PC-3 (cell line): ENCODE results near the gene EFCAB12. TPM values are rescaled to one million over a fixed set of nuclear protein-coding genes. Genes with fewer than 3 reads are reported as not detected.

Experiments used
- ATAC-seq: fragments of 200-7000 bp; cut with Tn5 transposase; 2 replicates; pipeline ENCODE4 v1.9.1; 2020; ENCODE audit warnings: mild to moderate bottlenecking, moderate library complexity
- BruUV-seq: library from RNA; stranded (reverse); fragments of 400-500 nt; replicated peaks from 2 replicates; lab custom pipeline; 2021; lab: Mats Ljungman, UMichigan
- CTCF ChIA-PET: fragments of 300-600 bp; sonication (Branson Sonifier 250); formaldehyde crosslinking; loops from one replicate; lab custom pipeline; 2022; ENCODE audit warnings: antibody characterized with exemption; lab: Charles Lee
- POLR2A ChIA-PET: fragments of 300-600 bp; sonication (Branson Sonifier 250); formaldehyde crosslinking; loops from one replicate; lab custom pipeline; 2022; ENCODE audit warnings: antibody characterized with exemption; ENCODE audit not compliant: unreplicated experiment; lab: Charles Lee
- DNase-seq: peaks from one replicate; pipeline ENCODE4 v3.0.0-alpha.2; 2015
- H2AFZ ChIP-seq: fragments of 300-600 bp; sonication (generic); 2 replicates; pipeline ENCODE4 v1.6.0; 2016; ENCODE audit warnings: antibody characterized with exemption, low read length
- H3F3A ChIP-seq: fragments of 300-600 bp; sonication (generic); one replicate; pipeline ENCODE4 v1.6.0; 2017; ENCODE audit warnings: antibody characterized with exemption, low read length, control low read depth, mild to moderate bottlenecking; ENCODE audit not compliant: unreplicated experiment
- H3K27ac ChIP-seq: fragments of 300-600 bp; sonication (generic); 2 replicates; pipeline ENCODE4 v1.5.1; 2016; ENCODE audit warnings: mild to moderate bottlenecking, low read length
- H3K27me3 ChIP-seq: fragments of 300-600 bp; sonication (generic); 2 replicates; pipeline ENCODE4 v1.6.1; 2016; ENCODE audit warnings: low read length, mixed read lengths
- H3K36me3 ChIP-seq: fragments of 300-600 bp; sonication (generic); 2 replicates; pipeline ENCODE4 v1.6.1; 2016; ENCODE audit warnings: low read depth, mixed run types, low read length, mixed read lengths
- H3K4me1 ChIP-seq: fragments of 300-600 bp; sonication (generic); 2 replicates; pipeline ENCODE4 v1.5.1; 2016; ENCODE audit warnings: low read length; ENCODE audit not compliant: insufficient read depth
- H3K4me2 ChIP-seq: fragments of 300-600 bp; sonication (generic); 2 replicates; pipeline ENCODE4 v1.6.0; 2016; ENCODE audit warnings: low read length
- H3K4me3 ChIP-seq: fragments of 300-600 bp; sonication (generic); 2 replicates; pipeline ENCODE4 v1.5.1; 2016; ENCODE audit warnings: mild to moderate bottlenecking, low read length, mixed read lengths
- H3K79me2 ChIP-seq: fragments of 300-600 bp; sonication (generic); 2 replicates; pipeline ENCODE4 v1.6.1; 2017; ENCODE audit warnings: low read length, mixed read lengths
- H3K9ac ChIP-seq: fragments of 300-600 bp; sonication (generic); 2 replicates; pipeline ENCODE4 v1.6.0; 2016; ENCODE audit warnings: mild to moderate bottlenecking, low read length
- H3K9me2 ChIP-seq: fragments of 300-600 bp; sonication (generic); replicated peaks from 2 replicates; pipeline ENCODE4 v1.6.1; 2016; ENCODE audit warnings: mixed run types, low read length, mixed read lengths
- H3K9me3 ChIP-seq: fragments of 300-600 bp; sonication (generic); 2 replicates; pipeline ENCODE4 v1.6.1; 2016; ENCODE audit warnings: low read length, mixed read lengths
- H4K20me1 ChIP-seq: fragments of 300-600 bp; sonication (generic); 2 replicates; pipeline ENCODE4 v1.6.1; 2016; ENCODE audit warnings: low read length, mixed read lengths
- EZH2 ChIP-seq: fragments of 300-600 bp; sonication (generic); IDR thresholded peaks from one replicate; pipeline ENCODE4 v1.6.1; 2017; ENCODE audit warnings: antibody characterized with exemption, mild to moderate bottlenecking, low read length; ENCODE audit not compliant: unreplicated experiment
- EZH2phosphoT487 ChIP-seq: fragments of 300-600 bp; sonication (generic); IDR thresholded peaks from 2 replicates; pipeline ENCODE4 v1.6.1; 2018; ENCODE audit warnings: mild to moderate bottlenecking, antibody characterized with exemption, low read length, borderline replicate concordance
- intact Hi-C: fragments of 100-400 bp; cut with micrococcal nuclease; formaldehyde crosslinking; loops from 2 replicates; pipeline ENCODE4 v1.9.0; 2023
- total RNA-seq: library from RNA; depleted of rRNA; stranded (reverse); fragments of >200 nt; gene quantifications from 2 replicates; pipeline ENCODE4 v1.2.3, GENCODE V29; 2014
- TF ChIP-seq, protein P1 (sequence below): fragments of 300-600 bp; sonication (generic); conservative IDR thresholded peaks from 2 replicates; pipeline ENCODE4 v1.5.1; 2017; ENCODE audit warnings: antibody characterized with exemption, low read depth, mild to moderate bottlenecking, low read length

EFCAB12 gene
- total RNA-seq, 1 experiment from 2014 or later = 0.04 TPM

DNA sequence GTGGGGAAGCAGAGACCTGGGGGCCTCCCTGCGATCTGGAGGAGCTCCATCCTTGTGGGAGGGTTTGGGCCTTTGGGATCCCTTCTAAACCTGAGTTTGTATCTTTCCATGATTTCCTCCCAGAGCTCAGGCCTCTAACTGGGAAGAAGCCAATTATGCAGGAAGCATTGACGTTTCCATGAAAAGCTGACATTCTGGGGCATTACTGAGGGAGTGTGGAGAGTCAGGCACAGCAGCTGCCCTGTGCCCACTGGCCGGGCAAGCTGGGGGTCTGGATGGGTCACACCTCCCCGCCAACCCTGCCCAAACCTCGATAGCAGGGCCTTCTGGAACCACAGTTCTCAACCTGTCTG lies 74.9 kb downstream of the EFCAB12 start:
- Histone ChIP-seq H2AFZ (no peak overlapping the region), H3K9me2 (no peaks in the 10 kb centered on the region), H3K9me3 (no peaks in the 10 kb centered on the region), H3K27ac (no peak overlapping the region), H3K27me3 (no peaks in the 10 kb centered on the region), H3F3A (no peaks in the 10 kb centered on the region), H4K20me1 (no peaks in the 10 kb centered on the region), H3K9ac (no peak overlapping the region), H3K4me2 (no peak overlapping the region), H3K4me1 (no peaks in the 10 kb centered on the region), H3K79me2 (no peaks in the 10 kb centered on the region), H3K4me3 (no peak overlapping the region), H3K36me3 (no peaks in the 10 kb centered on the region)
- ATAC-seq = no peak
- ChIA-PET POLR2A (no interaction called here), CTCF (no interaction called here)
- TF ChIP-seq, protein P1, sequence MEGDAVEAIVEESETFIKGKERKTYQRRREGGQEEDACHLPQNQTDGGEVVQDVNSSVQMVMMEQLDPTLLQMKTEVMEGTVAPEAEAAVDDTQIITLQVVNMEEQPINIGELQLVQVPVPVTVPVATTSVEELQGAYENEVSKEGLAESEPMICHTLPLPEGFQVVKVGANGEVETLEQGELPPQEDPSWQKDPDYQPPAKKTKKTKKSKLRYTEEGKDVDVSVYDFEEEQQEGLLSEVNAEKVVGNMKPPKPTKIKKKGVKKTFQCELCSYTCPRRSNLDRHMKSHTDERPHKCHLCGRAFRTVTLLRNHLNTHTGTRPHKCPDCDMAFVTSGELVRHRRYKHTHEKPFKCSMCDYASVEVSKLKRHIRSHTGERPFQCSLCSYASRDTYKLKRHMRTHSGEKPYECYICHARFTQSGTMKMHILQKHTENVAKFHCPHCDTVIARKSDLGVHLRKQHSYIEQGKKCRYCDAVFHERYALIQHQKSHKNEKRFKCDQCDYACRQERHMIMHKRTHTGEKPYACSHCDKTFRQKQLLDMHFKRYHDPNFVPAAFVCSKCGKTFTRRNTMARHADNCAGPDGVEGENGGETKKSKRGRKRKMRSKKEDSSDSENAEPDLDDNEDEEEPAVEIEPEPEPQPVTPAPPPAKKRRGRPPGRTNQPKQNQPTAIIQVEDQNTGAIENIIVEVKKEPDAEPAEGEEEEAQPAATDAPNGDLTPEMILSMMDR = no peak
- TF ChIP-seq EZH2phosphoT487 (no peak), EZH2 (no peak)
- no peak for DNase-seq
- no TSS peak for BruUV-seq
- intact Hi-C loops = no loop called here

DNA sequence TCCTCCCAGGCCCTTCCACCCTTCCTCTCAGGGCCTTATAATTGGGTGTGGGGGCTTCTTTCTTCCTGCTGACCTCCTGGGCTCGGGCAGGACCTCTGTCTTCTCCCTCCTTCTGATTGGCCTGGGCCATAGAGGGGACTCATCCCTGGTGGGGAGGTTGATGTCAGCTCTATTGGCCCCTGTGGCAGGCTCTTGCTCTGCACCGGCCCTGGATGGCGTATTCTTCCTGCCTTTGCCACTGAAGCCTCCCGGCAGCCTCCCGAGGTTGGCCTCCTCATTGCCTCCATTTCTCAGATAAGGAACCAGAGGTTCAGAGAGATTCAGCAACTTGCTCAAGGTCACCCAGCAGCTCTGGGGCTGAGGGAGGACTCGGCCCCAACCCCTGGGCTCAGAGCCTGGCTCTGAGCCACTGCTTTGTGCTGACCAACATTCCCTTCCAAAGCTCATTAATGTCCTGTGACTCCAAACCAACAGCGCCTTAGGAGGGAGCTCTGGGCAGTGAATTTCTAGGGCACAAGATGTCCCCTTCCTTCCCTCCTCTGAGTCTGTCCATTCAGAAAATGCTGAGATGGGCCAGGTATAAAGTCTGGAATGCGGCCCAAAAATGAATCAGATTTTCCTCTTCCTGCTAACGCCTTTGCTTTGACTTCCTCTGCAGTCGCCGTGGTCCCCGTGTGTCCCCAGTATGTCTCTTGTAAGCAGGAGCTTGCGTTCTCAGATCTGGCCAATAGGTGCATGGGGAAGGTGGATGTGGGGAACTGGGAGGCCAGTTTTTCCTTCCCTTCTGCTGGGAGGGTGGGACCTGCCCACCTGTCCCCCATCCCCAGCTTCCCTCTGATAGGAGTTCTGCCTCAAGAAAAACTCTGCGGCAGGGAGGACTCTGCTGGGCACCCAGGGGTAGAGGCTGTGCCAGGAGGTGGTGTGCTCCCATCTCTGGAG lies 75.5 kb downstream of the EFCAB12 start:
- H3K4me3 ChIP-seq = no peak overlapping the region
- H3K9me3 ChIP-seq = no peaks in the 10 kb centered on the region
- no peaks in the 10 kb centered on the region for H3K4me1 ChIP-seq
- no peaks in the 10 kb centered on the region for H4K20me1 ChIP-seq
- no peak overlapping the region for H2AFZ ChIP-seq
- DNase-seq (peak; percentile 51), ATAC-seq (peak; percentile 31)
- no TSS peak for BruUV-seq
- no peak overlapping the region for H3K9ac ChIP-seq
- H3K27me3 ChIP-seq = no peaks in the 10 kb centered on the region
- H3K79me2 ChIP-seq = no peaks in the 10 kb centered on the region
- H3F3A ChIP-seq = no peaks in the 10 kb centered on the region
- no peak overlapping the region for H3K4me2 ChIP-seq
- ChIA-PET CTCF (no interaction called here), POLR2A (no interaction called here)
- no peaks in the 10 kb centered on the region for H3K9me2 ChIP-seq
- intact Hi-C loops = no loop called here
- H3K27ac ChIP-seq = no peak overlapping the region
- no peaks in the 10 kb centered on the region for H3K36me3 ChIP-seq
- TF ChIP-seq EZH2 = no peak
- TF ChIP-seq EZH2phosphoT487 = no peak
- TF ChIP-seq, protein P1 = no peak

DNA sequence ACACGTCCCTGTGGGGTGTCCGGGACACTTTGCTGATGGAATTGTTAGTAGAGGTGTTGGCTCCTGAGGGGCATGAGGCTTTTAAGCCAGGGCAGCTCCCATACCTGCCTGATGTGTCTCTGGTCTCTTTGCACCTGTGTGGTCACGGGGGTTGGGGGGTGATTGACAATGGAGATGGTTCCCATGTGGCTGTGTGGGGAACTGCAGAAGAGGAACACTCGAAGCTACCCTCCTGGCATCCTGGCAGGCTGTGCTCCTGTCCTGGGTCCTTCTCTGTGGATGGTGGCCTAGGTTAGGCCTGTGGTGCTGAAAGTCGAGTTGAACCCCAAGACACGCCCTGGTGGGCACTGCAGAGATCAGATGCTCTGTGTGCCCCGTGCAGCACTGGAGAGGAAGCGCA lies 76.4 kb downstream of the EFCAB12 start:
- Histone ChIP-seq H3K4me3 (no peak overlapping the region), H3K36me3 (no peaks in the 10 kb centered on the region), H3F3A (no peaks in the 10 kb centered on the region), H2AFZ (no peak overlapping the region), H3K9ac (no peak overlapping the region), H4K20me1 (no peaks in the 10 kb centered on the region), H3K9me2 (no peaks in the 10 kb centered on the region), H3K27me3 (no peaks in the 10 kb centered on the region), H3K4me2 (no peak overlapping the region), H3K9me3 (no peaks in the 10 kb centered on the region), H3K4me1 (no peaks in the 10 kb centered on the region), H3K79me2 (no peaks in the 10 kb centered on the region), H3K27ac (no peak overlapping the region)
- POLR2A ChIA-PET = no interaction called here
- TF ChIP-seq, protein P1 = peak; percentile 31; the same call in 1 of the 2 replicates
- no peak for TF ChIP-seq EZH2phosphoT487
- no peak for TF ChIP-seq EZH2
- CTCF ChIA-PET = no interaction called here
- BruUV-seq = no TSS peak
- peak; percentile 2 for DNase-seq
- no peak; the same call in 1 of the 2 replicates for ATAC-seq
- intact Hi-C loops = no loop called here
